ENCODE measurements around the gene KCNQ4. TPM values are rescaled to one million over a fixed set of nuclear protein-coding genes. Genes with fewer than 3 reads are reported as not detected.
A peak's percentile ranks its signal among the peaks of the same experiment; 100 is the strongest.

The KCNQ4 gene
- total and polyA plus RNA-seq, 10 of the 15 experiments (the other 5 are each of a cell fraction or from before 2014, with no cell fraction given) = 0.04 to 0.18 (median 0.08) TPM; not detected in 2

DNA sequence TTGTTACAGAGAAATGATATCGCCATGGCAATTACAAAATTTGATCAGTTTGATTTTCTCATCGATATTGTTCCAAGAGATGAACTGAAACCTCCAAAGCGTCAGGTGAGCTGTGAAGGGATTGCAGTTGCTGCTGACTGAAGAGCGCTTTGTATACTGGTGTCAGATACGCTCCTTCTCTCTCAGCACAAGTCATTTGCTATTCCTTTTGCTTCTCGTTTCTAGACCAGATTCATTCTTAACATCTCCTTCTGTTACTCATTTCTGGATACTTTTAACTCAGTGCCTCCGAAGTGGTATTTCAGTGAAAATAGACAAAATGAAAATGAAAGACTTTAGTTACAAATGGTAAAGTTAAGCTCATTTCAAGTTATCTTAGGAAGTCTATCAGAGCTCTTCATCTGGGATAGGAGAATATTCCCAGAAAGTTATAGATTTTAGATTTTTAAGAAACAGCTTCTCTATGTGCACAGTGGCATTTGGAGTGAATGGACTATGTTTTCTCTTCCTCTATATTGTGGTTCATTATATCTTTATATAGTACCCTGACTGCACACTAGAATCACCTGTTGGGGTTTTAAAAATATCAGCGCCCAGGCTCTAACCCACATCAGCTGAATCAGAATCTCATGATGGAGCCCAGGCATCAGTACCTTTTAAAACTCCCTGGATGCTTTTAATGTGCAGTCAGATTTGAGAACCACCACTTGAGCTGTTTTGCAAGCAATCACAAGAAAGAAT, 30.3 kb upstream of the KCNQ4 start:
- CTCF ChIA-PET = interaction anchor here (0.7 to 9.5 kb wide), 18 partner anchors 12 to 199 kb away, joined by 3 to 84 read pairs (median 4); no protein-coding TSS in a partner anchor
- Histone ChIP-seq H3K9me3 (replicated peaks; ENCODE audit: control insufficient read depth, insufficient read depth, low read length) (no peaks in the 10 kb centered on the region), H2AFZ (ENCODE audit: control insufficient read depth, low read depth, low read length) (no peak overlapping the region), H3K27me3 (replicated peaks in 1 of 2; ENCODE audit: control insufficient read depth in 2 of 2, insufficient read depth in 2 of 2, low read length in 1 of 2) (no peaks in the 10 kb centered on the region), H3K4me3 (0 out of 2 replicates have a peak overlapping the region, but pooled peaks have one; percentile 14), H3K79me2 (ENCODE audit: control insufficient read depth, insufficient read depth, low read length) (no peaks in the 10 kb centered on the region; the same call in none of the 2 replicates), H3K36me3 (ENCODE audit: control insufficient read depth in 2 of 2, insufficient read depth in 2 of 2, low read length in 1 of 2) (peaks cover 38 to 54% of the 10 kb centered on the region in 2 experiments), H3K9ac (ENCODE audit: control insufficient read depth, insufficient read depth, low read length) (no peak overlapping the region), H3K4me1 (ENCODE audit: control insufficient read depth, insufficient read depth, low read length) (peaks cover 24% of the 10 kb centered on the region), H4K20me1 (ENCODE audit: control insufficient read depth, insufficient read depth) (no peaks in the 10 kb centered on the region; the same call in 1 of the 2 replicates), H3K4me2 (ENCODE audit: control insufficient read depth, insufficient read depth) (peak overlapping the region; percentile 89), H3K27ac (ENCODE audit: control insufficient read depth, insufficient read depth) (peak overlapping the region; percentile 64; the same call in 1 of the 2 replicates)
- BruUV-seq (replicated peaks) = no TSS peak
- POLR2A ChIA-PET = interaction anchor here (0.5 to 2.5 kb wide), 9 partner anchors 8 to 221 kb away, joined by 3 to 18 read pairs (median 3); partner anchors contain the start of gene NFYC
- FAIRE-seq (peak; percentile 41), ATAC-seq (peak; percentile 86), DNase-seq (ENCODE audit: low read depth, low spot score) (peak; percentile 33)
- RAD21 ChIA-PET (ENCODE audit: unreplicated experiment) = interaction anchor here (1.0 to 4.0 kb wide), 12 partner anchors 11 to 488 kb away, joined by 3 to 14 read pairs (median 4); no protein-coding TSS in a partner anchor
- SMC1A ChIA-PET (ENCODE audit: uncharacterized antibody, unreplicated experiment) = interaction anchor here (0.8 to 5.2 kb wide), 22 partner anchors 8 to 80 kb away, joined by 3 to 22 read pairs (median 6); no protein-coding TSS in a partner anchor
- WGBS (ENCODE audit: insufficient coverage, insufficient replicate concordance, low lambda C conversion rate, missing lambda C conversion rate) = 8% methylated on average over 8 of the region's 8 CpGs
- in situ Hi-C loops (cut with MboI) (no loop called here), intact Hi-C loops (cut with micrococcal nuclease; ENCODE audit: unreplicated experiment) (loop anchor here (5.0 kb wide), 1 partner anchor 61 kb away; the partner anchor contains the start of gene NFYC)
- TF ChIP-seq SPI1 (IDR thresholded peaks at IDR 0.05; ENCODE audit: borderline replicate concordance, insufficient read depth, low read depth, low read length) (0 out of 2 replicates have a peak, but pooled peaks have one; percentile 4), RAD51 (IDR thresholded peaks at IDR 0.05) (no peak), MTA2 (IDR thresholded peaks at IDR 0.05; ENCODE audit: low read depth) (peak; percentile 50), NR2C1 (IDR thresholded peaks at IDR 0.05) (no peak), SMAD1 (IDR thresholded peaks at IDR 0.05; ENCODE audit: low read depth, partially characterized antibody) (no peak), IKZF1 (conservative IDR thresholded peaks at IDR 0.05) (no peak), CREB1 (IDR thresholded peaks at IDR 0.05; ENCODE audit: low read depth) (no peak), SRF (IDR thresholded peaks at IDR 0.05; ENCODE audit: low read depth in 2 of 2, low read length in 2 of 2) (no peak), POLR2AphosphoS2 (IDR thresholded peaks at IDR 0.05; ENCODE audit: low read depth, low read length) (no peak), EGR1 (IDR thresholded peaks at IDR 0.05; ENCODE audit: borderline replicate concordance in 1 of 2, low read depth in 2 of 2, low read length in 2 of 2) (no peak), CHD1 (IDR thresholded peaks at IDR 0.05; ENCODE audit: low read depth, low read length) (no peak), JUNB (IDR thresholded peaks at IDR 0.05) (peak; percentile 78), POLR2A (IDR thresholded peaks at IDR 0.05; ENCODE audit: low read depth, low read length) (no peak), NR2C2 (IDR thresholded peaks at IDR 0.05; ENCODE audit: borderline replicate concordance, control insufficient read depth, insufficient read length, low read depth) (no peak)
- TF ChIP-seq, protein P1, sequence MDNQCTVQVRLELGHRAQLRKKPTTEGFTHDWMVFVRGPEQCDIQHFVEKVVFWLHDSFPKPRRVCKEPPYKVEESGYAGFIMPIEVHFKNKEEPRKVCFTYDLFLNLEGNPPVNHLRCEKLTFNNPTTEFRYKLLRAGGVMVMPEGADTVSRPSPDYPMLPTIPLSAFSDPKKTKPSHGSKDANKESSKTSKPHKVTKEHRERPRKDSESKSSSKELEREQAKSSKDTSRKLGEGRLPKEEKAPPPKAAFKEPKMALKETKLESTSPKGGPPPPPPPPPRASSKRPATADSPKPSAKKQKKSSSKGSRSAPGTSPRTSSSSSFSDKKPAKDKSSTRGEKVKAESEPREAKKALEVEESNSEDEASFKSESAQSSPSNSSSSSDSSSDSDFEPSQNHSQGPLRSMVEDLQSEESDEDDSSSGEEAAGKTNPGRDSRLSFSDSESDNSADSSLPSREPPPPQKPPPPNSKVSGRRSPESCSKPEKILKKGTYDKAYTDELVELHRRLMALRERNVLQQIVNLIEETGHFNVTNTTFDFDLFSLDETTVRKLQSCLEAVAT (IDR thresholded peaks at IDR 0.05) = peak; percentile 81
- TF ChIP-seq, protein P2, sequence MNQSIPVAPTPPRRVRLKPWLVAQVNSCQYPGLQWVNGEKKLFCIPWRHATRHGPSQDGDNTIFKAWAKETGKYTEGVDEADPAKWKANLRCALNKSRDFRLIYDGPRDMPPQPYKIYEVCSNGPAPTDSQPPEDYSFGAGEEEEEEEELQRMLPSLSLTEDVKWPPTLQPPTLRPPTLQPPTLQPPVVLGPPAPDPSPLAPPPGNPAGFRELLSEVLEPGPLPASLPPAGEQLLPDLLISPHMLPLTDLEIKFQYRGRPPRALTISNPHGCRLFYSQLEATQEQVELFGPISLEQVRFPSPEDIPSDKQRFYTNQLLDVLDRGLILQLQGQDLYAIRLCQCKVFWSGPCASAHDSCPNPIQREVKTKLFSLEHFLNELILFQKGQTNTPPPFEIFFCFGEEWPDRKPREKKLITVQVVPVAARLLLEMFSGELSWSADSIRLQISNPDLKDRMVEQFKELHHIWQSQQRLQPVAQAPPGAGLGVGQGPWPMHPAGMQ (IDR thresholded peaks at IDR 0.05; ENCODE audit: borderline replicate concordance) = no peak
- TF ChIP-seq, protein P3, sequence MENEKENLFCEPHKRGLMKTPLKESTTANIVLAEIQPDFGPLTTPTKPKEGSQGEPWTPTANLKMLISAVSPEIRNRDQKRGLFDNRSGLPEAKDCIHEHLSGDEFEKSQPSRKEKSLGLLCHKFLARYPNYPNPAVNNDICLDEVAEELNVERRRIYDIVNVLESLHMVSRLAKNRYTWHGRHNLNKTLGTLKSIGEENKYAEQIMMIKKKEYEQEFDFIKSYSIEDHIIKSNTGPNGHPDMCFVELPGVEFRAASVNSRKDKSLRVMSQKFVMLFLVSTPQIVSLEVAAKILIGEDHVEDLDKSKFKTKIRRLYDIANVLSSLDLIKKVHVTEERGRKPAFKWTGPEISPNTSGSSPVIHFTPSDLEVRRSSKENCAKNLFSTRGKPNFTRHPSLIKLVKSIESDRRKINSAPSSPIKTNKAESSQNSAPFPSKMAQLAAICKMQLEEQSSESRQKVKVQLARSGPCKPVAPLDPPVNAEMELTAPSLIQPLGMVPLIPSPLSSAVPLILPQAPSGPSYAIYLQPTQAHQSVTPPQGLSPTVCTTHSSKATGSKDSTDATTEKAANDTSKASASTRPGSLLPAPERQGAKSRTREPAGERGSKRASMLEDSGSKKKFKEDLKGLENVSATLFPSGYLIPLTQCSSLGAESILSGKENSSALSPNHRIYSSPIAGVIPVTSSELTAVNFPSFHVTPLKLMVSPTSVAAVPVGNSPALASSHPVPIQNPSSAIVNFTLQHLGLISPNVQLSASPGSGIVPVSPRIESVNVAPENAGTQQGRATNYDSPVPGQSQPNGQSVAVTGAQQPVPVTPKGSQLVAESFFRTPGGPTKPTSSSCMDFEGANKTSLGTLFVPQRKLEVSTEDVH (IDR thresholded peaks at IDR 0.05; ENCODE audit: low read depth, partially characterized antibody) = no peak

All from GM12878 (cell line).